ENCODE data around the gene CDC42BPG.
"Not testable (repeated sequence)": the region's sequence is repeated elsewhere in the genome, so short reads cannot be mapped to it uniquely, and the experiment has no call there.

The CDC42BPG gene

DNA sequence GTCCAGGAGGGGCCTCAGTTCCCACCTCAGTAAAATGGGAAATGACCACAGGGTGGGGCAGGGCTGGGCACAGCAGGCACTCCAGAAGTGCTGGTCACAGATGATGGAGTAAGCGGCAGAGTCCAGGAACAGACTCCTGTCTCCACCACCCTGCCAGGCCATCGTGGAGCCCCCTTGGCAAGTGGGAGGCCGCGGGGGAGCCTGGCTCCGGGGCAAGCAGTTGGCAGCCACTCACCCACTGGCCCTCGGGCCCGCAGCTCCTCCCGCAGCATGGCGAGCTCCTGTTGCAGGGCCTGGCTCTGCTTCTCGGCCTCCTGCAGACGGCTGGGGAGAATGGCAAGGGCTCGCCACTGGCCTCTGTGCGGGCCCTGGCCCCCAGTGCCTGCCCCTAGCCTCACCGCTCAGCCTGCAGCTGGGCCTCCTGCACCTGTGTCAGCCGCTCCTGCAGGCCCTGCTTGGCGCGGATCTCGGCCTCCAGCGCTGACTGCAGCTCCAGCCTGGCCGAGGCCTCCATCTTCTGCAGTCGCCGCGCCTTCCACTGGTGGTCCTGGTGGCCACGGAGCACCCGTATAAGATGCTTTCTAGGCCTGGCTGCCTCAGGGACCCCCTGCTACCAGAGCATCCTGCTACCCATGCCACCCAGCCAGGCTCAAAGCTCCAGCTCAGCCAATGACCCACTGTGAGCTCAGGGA lies 10.3 kb downstream of the CDC42BPG start:
- no peak for DNase-seq

DNA sequence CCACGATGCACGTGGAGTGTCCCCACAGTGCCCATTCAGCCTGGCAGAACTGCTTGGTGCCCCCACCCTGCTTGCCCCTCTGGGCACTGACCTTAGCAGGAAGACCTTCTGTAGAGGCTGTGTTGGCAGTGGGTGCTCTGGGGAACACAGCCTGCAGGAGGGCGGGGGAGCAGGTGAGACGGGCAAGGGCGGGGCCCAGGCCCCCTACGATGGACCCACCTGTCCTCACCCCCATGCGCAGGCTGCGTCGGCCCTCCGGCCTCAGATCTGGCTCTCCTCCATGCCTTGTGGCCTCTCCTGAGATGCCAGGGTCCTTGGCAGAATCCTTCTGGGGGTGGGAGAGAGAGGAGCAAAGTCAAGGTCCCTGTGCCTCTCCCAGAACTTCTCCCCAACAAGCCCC lies 10.9 kb downstream of the CDC42BPG start:
- no peak for DNase-seq

DNA sequence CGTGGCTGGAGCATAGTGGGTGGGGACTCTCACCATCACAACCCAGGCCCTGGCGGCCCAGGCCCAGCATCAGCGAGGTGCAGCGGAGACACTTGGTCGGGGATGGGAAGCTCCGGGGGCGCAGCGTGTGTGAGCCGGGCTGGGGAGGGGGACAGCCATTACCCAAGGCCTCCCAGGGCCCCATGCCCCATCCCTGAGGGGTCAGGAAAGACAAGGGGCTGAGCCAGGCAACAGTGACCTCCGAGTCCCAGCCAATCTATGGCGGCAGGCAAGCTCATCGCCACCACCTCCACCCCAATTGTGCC lies 11.3 kb downstream of the CDC42BPG start:
- no peak for DNase-seq

- no peak for DNase-seq
Measured at GRCh38 chr11:64832467-64833197, 11.8 kb downstream of the CDC42BPG start.

GRCh38 chr11:64831411-64831891 lies 13.0 kb downstream of the CDC42BPG start:
- DNase-seq = no peak

DNA sequence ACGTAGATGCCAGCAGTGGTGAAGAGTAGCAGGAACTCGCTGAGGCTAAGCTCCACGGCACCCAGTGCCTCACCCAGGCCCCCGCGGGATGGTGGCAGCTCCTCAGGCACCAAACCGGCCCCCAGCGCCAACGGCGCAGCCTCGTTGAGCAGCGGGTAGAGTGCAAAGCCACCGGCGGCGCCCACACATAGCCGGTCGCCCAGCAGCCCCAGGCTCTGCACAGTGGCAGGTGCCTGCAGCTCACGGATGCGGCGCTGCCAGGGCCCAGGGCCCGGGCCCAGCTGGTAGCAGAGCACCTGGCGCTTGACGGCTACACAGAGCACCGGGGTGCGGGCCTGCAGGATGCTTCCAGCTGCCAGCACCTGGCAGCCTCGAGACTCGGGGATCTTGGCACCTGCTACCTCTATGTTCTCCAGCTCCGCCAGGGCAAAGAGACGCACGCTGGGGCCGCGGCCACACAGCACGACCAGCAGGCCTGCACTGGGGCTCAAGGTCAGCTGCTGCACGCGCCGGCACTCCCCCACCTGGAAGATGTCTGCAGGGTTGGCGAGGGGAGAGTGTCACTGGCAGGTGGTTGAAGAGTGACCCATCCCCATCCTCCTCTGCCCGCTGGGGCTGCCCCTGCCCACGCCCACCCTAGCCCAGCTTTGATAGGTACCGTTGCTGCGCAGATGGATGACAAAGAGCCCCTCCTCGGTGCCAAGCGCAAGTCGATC lies 14.8 kb downstream of the CDC42BPG start:
- DNase-seq = no peak

GRCh38 chr11:64827451-64827839 lies 17.0 kb downstream of the CDC42BPG start:
- no peak for DNase-seq

- no peak for DNase-seq
Measured at GRCh38 chr11:64826578-64827450, 17.6 kb downstream of the CDC42BPG start.

DNA sequence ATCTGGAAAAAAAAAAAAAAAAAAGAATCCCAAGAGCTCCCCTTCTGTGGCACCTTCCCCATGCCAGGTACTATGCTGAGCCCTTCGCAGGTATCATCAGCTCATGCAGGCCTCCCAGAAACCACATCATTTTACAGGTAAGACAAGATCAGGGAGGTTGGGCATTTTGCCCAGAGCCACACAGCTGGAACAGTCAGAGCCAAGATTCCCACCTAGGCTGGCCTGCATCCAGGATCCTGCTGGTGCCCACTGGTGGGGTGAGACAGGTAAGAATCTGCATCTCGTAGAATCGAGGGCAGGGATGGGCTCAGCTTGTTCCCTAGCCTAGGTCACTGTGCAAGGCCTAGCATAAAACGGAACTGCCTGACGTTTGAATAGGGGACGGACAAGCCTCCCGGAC lies 18.4 kb downstream of the CDC42BPG start:
- no peak for DNase-seq

GRCh38 chr11:64823568-64824119 lies 20.8 kb downstream of the CDC42BPG start:
- DNase-seq = no peak

- no peak for DNase-seq
Measured at GRCh38 chr11:64817476-64817875, 27.0 kb downstream of the CDC42BPG start.

GRCh38 chr11:64815433-64815832 lies 29.0 kb downstream of the CDC42BPG start:
- DNase-seq = not testable (repeated sequence)

GRCh38 chr11:64814712-64815187 lies 29.7 kb downstream of the CDC42BPG start:
- no peak for DNase-seq

GRCh38 chr11:64813826-64814225 lies 30.6 kb downstream of the CDC42BPG start:
- no peak for DNase-seq

DNA sequence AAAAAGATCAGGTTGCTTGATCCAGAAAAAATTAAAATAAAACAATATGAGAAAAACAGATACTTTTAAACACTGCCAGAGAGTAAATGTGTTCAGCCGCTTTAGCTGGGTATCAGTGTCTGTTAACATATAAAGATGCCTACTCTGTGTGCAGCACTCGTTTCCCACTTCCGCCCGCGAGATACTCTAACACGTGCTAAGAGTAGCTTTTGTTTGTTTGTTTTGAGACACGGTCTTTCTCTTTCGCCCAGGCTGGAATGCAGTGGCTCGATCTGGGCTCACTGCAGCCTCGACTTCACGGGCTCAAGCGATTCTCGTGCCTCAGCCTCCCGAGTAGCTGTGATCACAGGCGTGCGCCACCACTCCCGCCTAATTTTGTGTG lies 33.6 kb downstream of the CDC42BPG start:
- DNase-seq = no peak

DNA sequence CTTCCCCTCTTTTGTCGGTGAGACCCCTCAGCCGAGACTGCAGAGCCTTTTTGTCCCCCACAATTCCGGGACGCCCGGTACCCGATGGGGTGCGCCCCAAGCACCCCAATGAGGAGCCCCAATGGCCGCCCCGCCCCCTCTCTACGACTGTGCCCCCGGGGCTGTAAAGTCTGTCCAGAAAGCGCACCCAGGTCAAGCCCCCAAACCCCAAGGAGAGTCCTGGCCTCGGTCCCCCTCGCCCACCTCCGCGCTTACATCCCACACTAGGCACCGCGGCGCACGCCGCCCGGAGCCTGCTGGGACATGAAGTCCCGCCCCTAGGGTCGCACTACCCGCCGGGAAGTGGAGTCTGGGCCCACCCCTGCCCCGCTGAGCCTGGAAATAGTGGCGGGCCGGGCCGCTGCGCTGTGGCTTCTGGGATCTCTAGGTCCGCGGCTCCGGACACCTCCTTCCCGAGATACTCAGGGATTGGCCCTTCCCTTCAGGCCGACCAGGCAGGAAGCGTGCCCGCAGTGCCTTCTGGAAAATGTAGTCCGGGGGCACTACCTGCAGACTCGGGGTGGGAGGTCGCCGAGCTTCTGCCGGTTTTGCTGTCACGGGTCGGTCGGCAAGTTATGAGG lies 34.1 kb downstream of the CDC42BPG start, which contains the start of gene MEN1:
TSS of gene MEN1 (minus strand) at position 281 of the 620 bp plus-strand sequence. CDS start 442 bp downstream, outside the sequence.
- DNase-seq = peak; percentile 75

- DNase-seq = peak; percentile 6
Measured at GRCh38 chr11:64809781-64810241, 34.6 kb downstream of the CDC42BPG start.

DNA sequence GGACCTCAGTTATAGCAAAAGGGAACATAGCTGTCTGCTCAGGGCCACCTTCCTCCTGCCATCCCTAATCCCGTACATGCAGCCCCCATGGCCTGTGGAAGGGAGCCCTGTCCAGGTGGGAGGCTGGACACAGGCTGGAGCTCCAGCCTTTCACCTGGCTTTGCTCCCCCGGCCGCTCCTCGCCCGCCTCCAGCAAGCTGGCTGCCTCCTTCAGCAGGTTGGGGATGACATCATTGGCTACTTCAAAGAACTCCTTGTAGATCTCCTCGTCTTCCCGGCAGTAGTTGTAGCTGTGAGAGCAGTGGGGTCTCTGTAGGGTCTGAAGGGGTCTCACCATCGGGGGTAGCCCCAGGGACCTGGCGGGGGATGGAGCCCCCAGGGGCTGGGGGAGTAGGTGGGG lies 39.0 kb downstream of the CDC42BPG start:
- DNase-seq = no peak

GRCh38 chr11:64804346-64805210 lies 39.9 kb downstream of the CDC42BPG start:
- DNase-seq = no peak

DNA sequence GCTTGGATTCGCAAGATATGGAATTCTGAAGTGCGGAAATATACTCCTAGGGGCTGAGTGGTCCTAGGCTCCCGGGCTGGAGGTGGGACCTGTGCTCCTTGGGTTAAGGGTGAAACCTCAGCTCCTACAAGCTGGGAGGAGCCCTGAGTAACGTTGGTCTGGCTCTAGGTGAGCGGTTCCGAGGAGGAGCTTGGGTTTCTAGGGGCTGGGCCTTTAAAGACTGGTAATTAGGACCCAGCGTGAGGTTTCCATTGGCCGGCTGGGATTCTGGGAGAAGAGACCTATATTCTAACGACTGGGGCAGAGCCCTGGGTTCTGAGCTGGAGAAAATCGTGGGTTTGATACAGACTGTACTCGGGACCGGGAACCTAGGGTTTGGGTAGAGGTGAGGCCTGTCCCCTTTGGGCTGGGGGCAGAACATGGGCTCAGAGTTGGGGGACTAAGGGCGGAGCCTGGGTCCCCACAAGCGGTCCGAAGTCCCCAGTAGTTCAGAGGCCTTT lies 40.6 kb downstream of the CDC42BPG start:
- no peak for DNase-seq

Data from central memory CD4-positive, alpha-beta T cell (primary cell).